Psoas muscle (tissue), 8 donors: ENCODE data around the gene SH2D3A. TPM values are rescaled to one million over a fixed set of nuclear protein-coding genes. Genes with fewer than 3 reads are reported as not detected.

Experiments used
- ATAC-seq, 4 donors: fragments of 200-7000 bp; cut with Tn5 transposase; one replicate each; pipeline ENCODE4 v1.9.1; 2020; ENCODE audit warnings: moderate library complexity in 3 of 4, mild to moderate bottlenecking in 2 of 4
- DNase-seq, 2 donors: peaks; one replicate each; pipeline ENCODE4 v3.0.0-alpha.2; 2020
- H3K27ac ChIP-seq: fragments of 200-600 bp; one replicate; pipeline ENCODE4 v1.8.0; 2022
- H3K27me3 ChIP-seq, 3 donors: fragments of 200-600 bp in 1 of 3; one replicate each; pipeline versions ENCODE4 v1.6.1 to v1.8.0; 2013 to 2022; ENCODE audit warnings: low read length in 2 of 3, mild to moderate bottlenecking in 2 of 3, moderate library complexity in 1 of 3; ENCODE audit not compliant: insufficient read depth in 3 of 3
- H3K36me3 ChIP-seq, 2 donors: fragments of 200-600 bp in 1 of 2; one replicate each; pipeline versions ENCODE4 v1.6.1 to v1.8.0; 2013 to 2022; ENCODE audit warnings: low read depth in 1 of 2, mild to moderate bottlenecking in 1 of 2, moderate library complexity in 1 of 2; ENCODE audit not compliant: insufficient read depth in 1 of 2
- H3K4me1 ChIP-seq: fragments of 200-600 bp; one replicate; pipeline ENCODE4 v1.8.0; 2022
- H3K4me3 ChIP-seq: fragments of 200-600 bp; one replicate; pipeline ENCODE4 v1.8.0; 2022; ENCODE audit warnings: mild to moderate bottlenecking
- H3K9me3 ChIP-seq: fragments of 200-600 bp; one replicate; pipeline ENCODE4 v1.8.0; 2022
- WGBS, 3 donors: extraction: QIAGEN DNeasy Blood & Tissue Kit; methylation state at CpG; one replicate each; pipeline versions ENCODE4 v1.1.6 to v1.1.7; 2013; 5-methylcytosine and 5-hydroxymethylcytosine counted together
- intact Hi-C, 2 donors: fragments of 100-400 bp; cut with DNase I; formaldehyde crosslinking; loops; one replicate each; pipeline versions ENCODE4 v1.11.0 to v1.14.2; 2022
- polyA plus RNA-seq, 3 donors: library from polyadenylated mRNA; stranded (reverse); fragments of 200-250 nt; gene quantifications; one replicate each; pipeline ENCODE4 v1.2.3, GENCODE V29; 2013
- total RNA-seq, 4 donors: library from RNA; stranded (reverse); fragmentation: NEBNext Ultra II Directional in 2 of 4; extraction: Animal tissue kit (Norgen Biotek cat#: 25700) in 2 of 4; gene quantifications; one replicate each; pipeline versions ENCODE4 v1.2.1 to v1.2.4, GENCODE V29; 2021 to 2023
- TF ChIP-seq, protein P1 (sequence below): fragments of 200-600 bp; IDR thresholded peaks from one replicate; pipeline ENCODE4 v1.8.0; 2022; ENCODE audit warnings: antibody characterized with exemption
- donor health status: healthy with polysubstance abuse.
- donor health status: DM: no; HTN: no; CAD: no; lungs with moderate emphysema.
- donor health status: Bipolar disorder and iron deficiency.
- donor health status: healthy.
- donor health status: DM: yes; HTN: yes; CAD: no.
- donor health status: DM: no; HTN: no; CAD: no.
- donor health status: DM: no; HTN: no; CAD: no.
- donor health status: DM: yes; HTN: yes; CAD: no.

The SH2D3A gene
- total and polyA plus RNA-seq, 7 donors, result 0.07 to 0.17 (median 0.12) TPM; not detected in 3

DNA sequence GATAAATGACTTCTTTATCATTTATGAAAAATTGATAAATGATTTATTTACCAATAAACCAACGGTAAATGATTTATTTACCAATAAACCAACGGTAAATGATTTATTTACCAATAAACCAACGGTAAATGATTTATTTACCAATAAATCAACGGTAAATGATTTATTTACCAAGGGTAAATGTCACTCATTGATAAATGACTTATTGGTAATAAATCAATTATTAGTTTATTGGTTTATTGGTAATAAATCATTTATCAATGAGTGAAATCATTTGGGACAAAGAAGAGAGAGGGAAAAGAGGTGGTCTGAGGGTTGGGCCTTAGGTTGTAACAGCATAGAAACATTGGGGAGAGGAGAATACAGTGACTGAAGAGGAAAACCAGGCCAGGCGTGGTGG, 26.7 kb upstream of the SH2D3A start:
- no peak overlapping the region for H3K27ac ChIP-seq
- no peaks in the 10 kb centered on the region for H3K4me1 ChIP-seq
- H3K9me3 ChIP-seq, result peaks cover 20% of the 10 kb centered on the region
- TF ChIP-seq, protein P1, sequence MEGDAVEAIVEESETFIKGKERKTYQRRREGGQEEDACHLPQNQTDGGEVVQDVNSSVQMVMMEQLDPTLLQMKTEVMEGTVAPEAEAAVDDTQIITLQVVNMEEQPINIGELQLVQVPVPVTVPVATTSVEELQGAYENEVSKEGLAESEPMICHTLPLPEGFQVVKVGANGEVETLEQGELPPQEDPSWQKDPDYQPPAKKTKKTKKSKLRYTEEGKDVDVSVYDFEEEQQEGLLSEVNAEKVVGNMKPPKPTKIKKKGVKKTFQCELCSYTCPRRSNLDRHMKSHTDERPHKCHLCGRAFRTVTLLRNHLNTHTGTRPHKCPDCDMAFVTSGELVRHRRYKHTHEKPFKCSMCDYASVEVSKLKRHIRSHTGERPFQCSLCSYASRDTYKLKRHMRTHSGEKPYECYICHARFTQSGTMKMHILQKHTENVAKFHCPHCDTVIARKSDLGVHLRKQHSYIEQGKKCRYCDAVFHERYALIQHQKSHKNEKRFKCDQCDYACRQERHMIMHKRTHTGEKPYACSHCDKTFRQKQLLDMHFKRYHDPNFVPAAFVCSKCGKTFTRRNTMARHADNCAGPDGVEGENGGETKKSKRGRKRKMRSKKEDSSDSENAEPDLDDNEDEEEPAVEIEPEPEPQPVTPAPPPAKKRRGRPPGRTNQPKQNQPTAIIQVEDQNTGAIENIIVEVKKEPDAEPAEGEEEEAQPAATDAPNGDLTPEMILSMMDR, result no peak
- H3K4me3 ChIP-seq, result no peak overlapping the region
- no peak for ATAC-seq
- 88 to 90% (median 89%) methylated on average over 5 of the region's 5 CpGs for WGBS, 3 donors
- H3K36me3 ChIP-seq, result no peaks in the 10 kb centered on the region
- no peaks in the 10 kb centered on the region for H3K27me3 ChIP-seq
- intact Hi-C loops, result no loop called here
- DNase-seq, result no peak

DNA sequence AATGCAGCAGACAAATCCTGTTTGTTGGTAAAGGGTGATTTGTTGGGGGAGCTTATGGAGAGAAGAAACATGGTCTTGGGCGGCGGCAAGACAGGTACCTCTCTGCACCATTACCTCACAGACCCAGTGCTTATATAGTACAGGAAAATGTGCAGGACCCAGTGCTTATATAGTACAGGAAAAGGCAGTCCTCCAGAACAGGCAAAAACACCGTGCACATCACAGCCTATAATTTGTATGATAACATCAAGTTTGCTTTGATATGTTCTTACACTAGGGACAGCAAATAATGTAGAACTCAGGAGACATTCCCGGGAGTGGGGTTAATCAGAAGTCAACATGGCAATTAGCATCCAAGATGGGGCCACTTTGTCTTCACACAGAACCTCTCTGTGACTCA, 26.2 kb upstream of the SH2D3A start:
- no peak for DNase-seq

DNA sequence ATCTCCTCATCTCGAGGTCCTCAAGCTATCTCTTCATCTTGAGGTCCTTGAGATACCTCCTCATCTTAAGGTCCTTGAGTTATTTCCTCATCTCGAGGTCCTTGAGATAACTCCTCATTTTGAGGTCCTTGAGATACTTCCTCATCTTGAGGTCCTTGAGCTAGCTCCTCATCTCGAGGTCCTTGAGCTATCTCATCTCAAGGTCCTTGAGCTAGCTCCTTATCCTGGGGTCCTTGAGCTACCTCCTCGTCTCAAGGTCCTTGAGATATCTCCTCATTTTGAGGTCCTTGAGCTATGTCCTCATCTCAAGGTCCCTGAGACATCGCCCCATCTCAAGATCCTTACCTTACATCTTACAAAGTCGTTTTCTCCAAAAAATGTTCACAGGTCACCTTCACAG, 24.0 kb upstream of the SH2D3A start:
- H3K27ac ChIP-seq, result no peak overlapping the region
- intact Hi-C loops, result no loop called here
- ATAC-seq, result no peak
- DNase-seq, result no peak
- WGBS, 3 donors, result 59 to 62% (median 61%) methylated on average over 6 of the region's 6 CpGs
- H3K9me3 ChIP-seq, result peaks cover 20% of the 10 kb centered on the region
- no peak overlapping the region for H3K4me3 ChIP-seq
- TF ChIP-seq, protein P1, result no peak
- no peaks in the 10 kb centered on the region for H3K27me3 ChIP-seq
- H3K36me3 ChIP-seq, result no peaks in the 10 kb centered on the region
- H3K4me1 ChIP-seq, result no peaks in the 10 kb centered on the region

More for the DNA sequence above, 26.2 kb upstream of the SH2D3A start:
- peaks cover 20% of the 10 kb centered on the region for H3K9me3 ChIP-seq
- 71 to 80% (median 76%) methylated on average over 4 of the region's 4 CpGs for WGBS, 3 donors
- H3K4me3 ChIP-seq, result no peak overlapping the region
- TF ChIP-seq, protein P1, result no peak
- no peaks in the 10 kb centered on the region for H3K4me1 ChIP-seq
- intact Hi-C loops, result no loop called here
- H3K36me3 ChIP-seq, result no peaks in the 10 kb centered on the region
- no peak for ATAC-seq
- no peak overlapping the region for H3K27ac ChIP-seq
- H3K27me3 ChIP-seq, result no peaks in the 10 kb centered on the region

- Histone ChIP-seq H3K36me3 (no peaks in the 10 kb centered on the region), H3K9me3 (peaks cover 15% of the 10 kb centered on the region), H3K4me3 (no peak overlapping the region), H3K4me1 (no peaks in the 10 kb centered on the region), H3K27me3 (no peaks in the 10 kb centered on the region), H3K27ac (no peak overlapping the region)
- no peak for DNase-seq
- 40 to 48% (median 46%) methylated on average over 5 of the region's 5 CpGs for WGBS, 3 donors
- TF ChIP-seq, protein P1, result no peak
- intact Hi-C loops, result no loop called here
- ATAC-seq, result no peak
Observed at GRCh38 chr19:6790194-6791128, 23.2 kb upstream of the SH2D3A start.
